ENCODE measurements around the gene MT1HL1.

MT1HL1 gene

DNA sequence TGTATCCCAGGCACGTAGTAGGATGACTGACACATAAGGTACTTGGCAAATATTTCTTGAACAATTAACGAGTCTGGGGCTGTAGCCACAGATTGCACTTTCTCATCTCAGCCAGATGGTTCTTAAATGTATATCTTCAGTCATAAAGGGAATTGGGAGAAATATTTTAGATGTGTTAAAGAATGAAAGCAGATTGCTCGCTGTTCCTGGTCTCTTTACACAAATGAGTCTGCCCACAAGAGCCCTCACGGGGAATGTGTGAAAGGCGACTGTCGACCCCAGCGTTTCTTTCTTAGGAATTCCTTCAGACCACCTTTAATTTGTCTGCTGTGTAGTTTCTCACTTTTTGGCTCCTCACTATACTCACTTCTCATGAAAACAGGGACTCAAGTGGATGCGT is 725 bp downstream of the MT1HL1 start:
- no peaks in the 10 kb centered on the region for H3K9me3 ChIP-seq (ENCODE audit: control insufficient read depth, insufficient read depth, low read length)
- H3K4me1 ChIP-seq (ENCODE audit: control insufficient read depth, insufficient read depth, low read length), result no peaks in the 10 kb centered on the region
- WGBS (ENCODE audit: insufficient coverage, insufficient read length), result no CpG with 5 or more reads among the region's 8 CpGs
- H3K4me3 ChIP-seq (ENCODE audit: low read length), result no peak overlapping the region
- H3K36me3 ChIP-seq (ENCODE audit: control insufficient read depth, insufficient read depth, low read length), result no peaks in the 10 kb centered on the region
- H3K27ac ChIP-seq (ENCODE audit: low read length), result no peak overlapping the region
- H3K27me3 ChIP-seq (ENCODE audit: control insufficient read depth, insufficient read depth, low read length), result no peaks in the 10 kb centered on the region
- DNase-seq (ENCODE audit: low read depth, low spot score), result no peak

GRCh38 chr1:237000191-237000590 is 4.0 kb downstream of the MT1HL1 start:
- H3K9me3 ChIP-seq (ENCODE audit: control insufficient read depth, insufficient read depth, low read length), result no peaks in the 10 kb centered on the region
- DNase-seq (ENCODE audit: low read depth, low spot score), result no peak
- H3K27ac ChIP-seq (ENCODE audit: low read length), result no peak overlapping the region
- no peak overlapping the region for H3K4me3 ChIP-seq (ENCODE audit: low read length)
- WGBS (ENCODE audit: insufficient coverage, insufficient read length), result no CpG with 5 or more reads among the region's 4 CpGs
- no peaks in the 10 kb centered on the region for H3K27me3 ChIP-seq (ENCODE audit: control insufficient read depth, insufficient read depth, low read length)
- 0 out of 2 replicates have a peak, but pooled peaks cover 1% of the 10 kb centered on the region for H3K4me1 ChIP-seq (ENCODE audit: control insufficient read depth, insufficient read depth, low read length)
- no peaks in the 10 kb centered on the region for H3K36me3 ChIP-seq (ENCODE audit: control insufficient read depth, insufficient read depth, low read length)

DNA sequence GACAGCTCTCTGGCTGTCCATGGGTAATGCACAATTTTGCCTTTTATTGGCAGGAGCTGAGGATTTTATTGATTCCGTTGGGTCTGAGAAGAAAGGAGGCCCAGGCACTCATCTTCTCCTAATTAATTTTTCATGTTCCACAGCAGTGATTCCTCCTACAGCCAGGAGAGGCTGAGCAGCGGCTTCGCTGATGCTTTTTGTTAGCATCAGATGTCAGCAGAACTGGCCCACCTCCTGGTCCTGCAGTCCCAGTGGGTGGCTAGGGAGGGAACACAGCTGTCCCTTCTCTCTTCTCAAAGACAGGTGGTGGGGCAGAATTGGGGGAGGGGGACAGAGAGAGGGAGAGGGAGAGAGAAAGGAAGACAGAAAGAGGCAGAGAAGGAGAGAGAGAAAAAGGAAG is 5.7 kb downstream of the MT1HL1 start:
- Histone ChIP-seq H3K4me1 (ENCODE audit: control insufficient read depth, insufficient read depth, low read length) (0 out of 2 replicates have a peak, but pooled peaks cover 1% of the 10 kb centered on the region), H3K36me3 (ENCODE audit: control insufficient read depth, insufficient read depth, low read length) (no peaks in the 10 kb centered on the region), H3K9me3 (ENCODE audit: control insufficient read depth, insufficient read depth, low read length) (no peaks in the 10 kb centered on the region), H3K27ac (ENCODE audit: low read length) (no peak overlapping the region), H3K4me3 (ENCODE audit: low read length) (no peak overlapping the region), H3K27me3 (ENCODE audit: control insufficient read depth, insufficient read depth, low read length) (no peaks in the 10 kb centered on the region)
- WGBS (ENCODE audit: insufficient coverage, insufficient read length), result no CpG with 5 or more reads among the region's 3 CpGs
- no peak for DNase-seq (ENCODE audit: low read depth, low spot score)

- Histone ChIP-seq H3K4me3 (ENCODE audit: low read length) (no peak overlapping the region), H3K9me3 (ENCODE audit: control insufficient read depth, insufficient read depth, low read length) (no peaks in the 10 kb centered on the region), H3K27ac (ENCODE audit: low read length) (no peak overlapping the region), H3K4me1 (ENCODE audit: control insufficient read depth, insufficient read depth, low read length) (0 out of 2 replicates have a peak, but pooled peaks cover 1% of the 10 kb centered on the region), H3K27me3 (ENCODE audit: control insufficient read depth, insufficient read depth, low read length) (no peaks in the 10 kb centered on the region), H3K36me3 (ENCODE audit: control insufficient read depth, insufficient read depth, low read length) (no peaks in the 10 kb centered on the region)
- no peak for DNase-seq (ENCODE audit: low read depth, low spot score)
- no CpG with 5 or more reads among the region's 12 CpGs for WGBS (ENCODE audit: insufficient coverage, insufficient read length)
Measured at GRCh38 chr1:236997882-236998281, 6.4 kb downstream of the MT1HL1 start.

- Histone ChIP-seq H3K4me3 (ENCODE audit: low read length) (no peak overlapping the region), H3K4me1 (ENCODE audit: control insufficient read depth, insufficient read depth, low read length) (0 out of 2 replicates have a peak, but pooled peaks cover 1% of the 10 kb centered on the region), H3K9me3 (ENCODE audit: control insufficient read depth, insufficient read depth, low read length) (no peaks in the 10 kb centered on the region), H3K27me3 (ENCODE audit: control insufficient read depth, insufficient read depth, low read length) (no peaks in the 10 kb centered on the region), H3K27ac (ENCODE audit: low read length) (no peak overlapping the region), H3K36me3 (ENCODE audit: control insufficient read depth, insufficient read depth, low read length) (no peaks in the 10 kb centered on the region)
- WGBS (ENCODE audit: insufficient coverage, insufficient read length), result no CpG with 5 or more reads among the region's 11 CpGs
- no peak for DNase-seq (ENCODE audit: low read depth, low spot score)
Measured at GRCh38 chr1:236997361-236997760, 6.9 kb downstream of the MT1HL1 start.

DNA sequence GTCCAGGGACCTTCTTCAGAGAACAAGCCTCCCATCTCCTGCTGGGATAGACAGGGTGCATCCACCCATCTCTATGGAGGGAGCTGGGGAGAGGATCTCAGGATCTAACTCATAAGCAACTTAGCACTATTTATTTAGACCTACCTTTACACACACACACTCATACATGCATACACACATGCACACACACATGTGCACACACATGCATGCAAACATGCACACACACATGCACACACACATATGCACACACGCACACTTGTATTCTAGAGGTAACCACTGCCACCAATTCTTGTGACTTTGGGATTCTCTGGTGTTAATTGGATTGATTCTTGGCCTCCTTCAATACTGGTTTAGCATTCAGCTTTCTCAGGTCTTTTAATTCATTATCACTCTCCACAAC is 9.8 kb downstream of the MT1HL1 start:
- H3K27me3 ChIP-seq (ENCODE audit: control insufficient read depth, insufficient read depth, low read length), result no peaks in the 10 kb centered on the region
- no CpG with 5 or more reads among the region's 1 CpG for WGBS (ENCODE audit: insufficient coverage, insufficient read length)
- no peak overlapping the region for H3K4me3 ChIP-seq (ENCODE audit: low read length)
- H3K4me1 ChIP-seq (ENCODE audit: control insufficient read depth, insufficient read depth, low read length), result 0 out of 2 replicates have a peak, but pooled peaks cover 1% of the 10 kb centered on the region
- no peak overlapping the region for H3K27ac ChIP-seq (ENCODE audit: low read length)
- no peaks in the 10 kb centered on the region for H3K36me3 ChIP-seq (ENCODE audit: control insufficient read depth, insufficient read depth, low read length)
- H3K9me3 ChIP-seq (ENCODE audit: control insufficient read depth, insufficient read depth, low read length), result no peaks in the 10 kb centered on the region
- DNase-seq (ENCODE audit: low read depth, low spot score), result no peak

GRCh38 chr1:236992449-236992848 is 11.8 kb downstream of the MT1HL1 start:
- no peak for DNase-seq (ENCODE audit: low read depth, low spot score)
- no peaks in the 10 kb centered on the region for H3K9me3 ChIP-seq (ENCODE audit: control insufficient read depth, insufficient read depth, low read length)
- no peak overlapping the region for H3K4me3 ChIP-seq (ENCODE audit: low read length)
- no peaks in the 10 kb centered on the region for H3K27me3 ChIP-seq (ENCODE audit: control insufficient read depth, insufficient read depth, low read length)
- H3K36me3 ChIP-seq (ENCODE audit: control insufficient read depth, insufficient read depth, low read length), result no peaks in the 10 kb centered on the region
- 0 out of 2 replicates have a peak, but pooled peaks cover 1% of the 10 kb centered on the region for H3K4me1 ChIP-seq (ENCODE audit: control insufficient read depth, insufficient read depth, low read length)
- no peak overlapping the region for H3K27ac ChIP-seq (ENCODE audit: low read length)
- no CpG with 5 or more reads among the region's 8 CpGs for WGBS (ENCODE audit: insufficient coverage, insufficient read length)

DNA sequence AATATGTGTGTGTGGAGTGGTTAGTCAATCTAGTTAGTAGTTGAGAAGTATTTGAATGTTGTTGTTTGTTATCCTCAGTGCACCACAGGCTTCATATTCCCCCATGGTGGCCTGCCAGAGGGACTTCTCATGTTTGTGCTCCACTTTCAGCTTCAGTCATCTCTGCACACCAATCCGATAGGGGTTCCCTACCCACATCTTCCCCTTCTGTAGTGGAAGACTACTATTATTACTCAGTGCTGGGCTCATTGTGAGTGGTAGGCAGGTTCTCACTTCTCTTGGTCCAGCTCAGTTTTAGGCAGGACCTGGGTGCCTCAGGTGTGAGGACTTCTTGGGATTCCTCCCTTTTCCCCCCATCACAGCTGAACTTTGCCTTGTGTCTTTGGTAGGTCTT is 14.2 kb downstream of the MT1HL1 start:
- WGBS (ENCODE audit: insufficient coverage, insufficient read length), result no CpG with 5 or more reads among the region's 1 CpG
- DNase-seq (ENCODE audit: low read depth, low spot score), result no peak
- no peaks in the 10 kb centered on the region for H3K9me3 ChIP-seq (ENCODE audit: control insufficient read depth, insufficient read depth, low read length)
- no peaks in the 10 kb centered on the region for H3K27me3 ChIP-seq (ENCODE audit: control insufficient read depth, insufficient read depth, low read length)
- H3K36me3 ChIP-seq (ENCODE audit: control insufficient read depth, insufficient read depth, low read length), result no peaks in the 10 kb centered on the region
- no peaks in the 10 kb centered on the region for H3K4me1 ChIP-seq (ENCODE audit: control insufficient read depth, insufficient read depth, low read length)
- H3K27ac ChIP-seq (ENCODE audit: low read length), result no peak overlapping the region
- no peak overlapping the region for H3K4me3 ChIP-seq (ENCODE audit: low read length)

DNA sequence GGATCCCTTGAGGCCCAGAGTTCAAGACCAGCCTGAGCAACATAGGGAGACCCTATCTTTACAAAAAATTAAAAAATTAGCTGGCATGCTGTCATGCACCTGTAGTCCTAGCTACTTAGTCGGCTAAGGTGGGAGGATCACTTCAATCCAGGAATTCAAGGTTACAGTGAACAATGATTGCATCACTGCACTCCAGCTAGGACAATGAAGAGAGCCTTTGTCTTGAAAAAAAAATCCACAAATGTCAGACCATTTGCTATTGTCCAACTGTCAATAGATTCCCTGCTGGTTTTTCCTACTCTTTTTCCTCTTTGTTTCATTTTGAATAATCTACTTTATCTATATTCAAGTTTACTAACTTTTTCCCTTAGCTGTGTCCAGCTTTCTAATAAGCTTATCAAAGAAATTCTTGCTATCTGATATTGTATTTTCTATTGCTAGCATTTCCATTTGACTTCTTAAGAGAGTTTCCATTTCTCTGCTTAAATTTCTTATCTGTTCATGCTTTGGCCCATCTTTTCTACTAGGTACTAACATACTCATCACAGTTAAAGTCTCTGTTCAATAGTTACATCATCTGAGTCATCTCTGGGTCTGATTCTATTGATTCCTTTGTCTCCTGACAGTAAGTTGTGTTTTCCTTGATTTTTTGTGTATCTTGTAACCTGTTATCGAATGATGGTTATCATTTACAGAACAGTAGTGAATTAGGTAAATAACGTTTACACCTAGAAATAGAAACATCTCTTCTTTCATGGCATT is 14.8 kb downstream of the MT1HL1 start:
- H3K4me3 ChIP-seq (ENCODE audit: low read length), result no peak overlapping the region
- H3K27me3 ChIP-seq (ENCODE audit: control insufficient read depth, insufficient read depth, low read length), result no peaks in the 10 kb centered on the region
- no CpG with 5 or more reads among the region's 3 CpGs for WGBS (ENCODE audit: insufficient coverage, insufficient read length)
- H3K9me3 ChIP-seq (ENCODE audit: control insufficient read depth, insufficient read depth, low read length), result no peaks in the 10 kb centered on the region
- no peaks in the 10 kb centered on the region for H3K36me3 ChIP-seq (ENCODE audit: control insufficient read depth, insufficient read depth, low read length)
- no peak overlapping the region for H3K27ac ChIP-seq (ENCODE audit: low read length)
- H3K4me1 ChIP-seq (ENCODE audit: control insufficient read depth, insufficient read depth, low read length), result no peaks in the 10 kb centered on the region
- no peak for DNase-seq (ENCODE audit: low read depth, low spot score)

DNA sequence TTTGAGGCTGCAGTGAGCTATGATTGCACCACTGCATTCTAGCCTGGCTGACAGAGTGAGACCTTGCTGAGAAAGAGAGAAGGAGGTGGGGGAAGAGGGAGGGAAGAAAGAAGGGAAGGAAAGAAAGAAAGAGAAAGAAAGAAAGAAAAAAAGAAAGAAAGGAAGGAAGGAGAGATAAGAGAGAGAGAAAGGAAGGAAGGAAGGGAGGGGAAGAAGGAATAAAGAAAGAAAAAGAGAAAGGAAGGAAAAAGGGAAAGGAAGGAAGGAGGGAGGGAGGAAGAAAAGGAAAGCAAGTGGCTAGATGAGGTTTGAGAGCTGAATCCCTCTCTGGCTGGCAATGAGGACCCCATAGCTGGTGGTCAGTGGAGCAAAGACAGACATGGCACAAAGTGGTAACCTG is 20.4 kb downstream of the MT1HL1 start:
- no peaks in the 10 kb centered on the region for H3K27me3 ChIP-seq (ENCODE audit: control insufficient read depth, insufficient read depth, low read length)
- no peaks in the 10 kb centered on the region for H3K4me1 ChIP-seq (ENCODE audit: control insufficient read depth, insufficient read depth, low read length)
- no peak overlapping the region for H3K27ac ChIP-seq (ENCODE audit: low read length)
- no peaks in the 10 kb centered on the region for H3K36me3 ChIP-seq (ENCODE audit: control insufficient read depth, insufficient read depth, low read length)
- no peak for DNase-seq (ENCODE audit: low read depth, low spot score)
- no peak overlapping the region for H3K4me3 ChIP-seq (ENCODE audit: low read length)
- no peaks in the 10 kb centered on the region for H3K9me3 ChIP-seq (ENCODE audit: control insufficient read depth, insufficient read depth, low read length)

DNA sequence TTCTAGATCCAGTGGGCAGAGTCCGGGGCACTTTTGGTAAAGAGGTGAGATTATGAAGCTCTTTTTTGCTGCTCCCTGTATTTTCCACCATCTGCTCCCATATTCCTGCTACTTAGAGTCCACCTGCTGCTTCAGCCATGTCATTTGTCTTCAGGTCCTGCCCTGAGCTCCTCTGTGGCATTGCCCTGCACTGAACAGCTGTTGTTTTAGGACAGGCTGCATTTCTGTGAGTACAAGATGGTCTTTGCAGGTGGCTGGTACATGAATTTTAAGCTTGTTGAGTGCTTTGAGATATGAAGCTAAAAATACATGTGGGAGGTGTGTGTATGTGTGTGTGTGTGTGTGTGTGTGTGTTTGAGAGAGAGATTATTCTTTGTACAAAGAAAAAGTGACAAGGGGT is 21.9 kb downstream of the MT1HL1 start:
- no peaks in the 10 kb centered on the region for H3K4me1 ChIP-seq (ENCODE audit: control insufficient read depth, insufficient read depth, low read length)
- H3K36me3 ChIP-seq (ENCODE audit: control insufficient read depth, insufficient read depth, low read length), result no peaks in the 10 kb centered on the region
- no peak overlapping the region for H3K4me3 ChIP-seq (ENCODE audit: low read length)
- no CpG with 5 or more reads among the region's 1 CpG for WGBS (ENCODE audit: insufficient coverage, insufficient read length)
- no peak overlapping the region for H3K27ac ChIP-seq (ENCODE audit: low read length)
- no peaks in the 10 kb centered on the region for H3K9me3 ChIP-seq (ENCODE audit: control insufficient read depth, insufficient read depth, low read length)
- DNase-seq (ENCODE audit: low read depth, low spot score), result no peak
- H3K27me3 ChIP-seq (ENCODE audit: control insufficient read depth, insufficient read depth, low read length), result no peaks in the 10 kb centered on the region
